Right lobe of liver (tissue), 4 donors: ENCODE data around the gene LMAN2L.

Experiments used
- CTCF ChIP-seq, 4 donors: fragments of 200-600 bp in 3 of 4; fragments of 450-650 bp in 1 of 4; IDR thresholded peaks; one replicate each; pipeline versions ENCODE4 v1.5.1 to v1.8.0; 2016 to 2022; ENCODE audit warnings: antibody characterized with exemption in 4 of 4, mild to moderate bottlenecking in 2 of 4
- POLR2A ChIP-seq: fragments of 450-650 bp; IDR thresholded peaks from one replicate; pipeline ENCODE4 v1.6.1; 2017; ENCODE audit warnings: antibody characterized with exemption, mild to moderate bottlenecking
- donor health status: DM: no; HTN: no; CAD: no.
- donor health status: DM: no; HTN: no; CAD: no.
- donor health status: DM: no; HTN: yes; CAD: no.

DNA sequence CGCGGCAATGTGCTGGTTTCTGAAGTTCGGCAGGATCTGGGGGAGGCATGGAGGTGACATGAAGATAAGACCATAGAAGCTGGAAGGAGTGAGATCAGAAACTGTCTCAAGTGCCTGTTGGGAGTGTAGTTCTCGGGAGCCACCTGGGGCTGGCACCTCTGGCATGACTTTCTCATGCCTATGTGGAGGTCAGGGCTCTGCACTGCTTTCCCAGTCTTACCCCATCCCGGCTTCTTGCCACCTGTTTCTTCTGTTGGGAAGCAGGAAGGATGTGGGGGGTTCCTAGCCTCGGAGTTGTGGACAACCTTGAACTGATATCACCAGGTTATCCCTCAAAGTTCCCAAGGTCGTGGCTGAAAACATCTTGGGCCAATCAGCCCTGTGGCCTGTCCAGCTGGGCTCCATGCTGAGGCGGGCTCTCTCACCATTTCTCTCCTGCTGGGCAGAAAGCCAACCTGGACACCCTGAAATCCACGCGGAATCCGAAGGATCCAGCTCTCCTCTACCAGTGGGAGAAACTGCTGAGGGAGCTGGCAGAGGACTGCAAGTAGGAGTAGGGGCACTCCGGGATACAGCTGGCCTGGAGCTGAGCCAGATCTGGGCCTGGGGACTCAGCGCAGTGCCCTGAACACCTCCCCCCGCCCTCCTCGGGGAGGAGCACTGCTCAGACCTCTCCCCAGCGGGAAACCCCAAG is 54.8 kb downstream of the LMAN2L start:
- TF ChIP-seq POLR2A (no peak), CTCF (IDR thresholded peaks at IDR 0.05) (no peak)
